Measurements from ENCODE around the gene AIMP2. TPM values are rescaled to one million over a fixed set of nuclear protein-coding genes. Genes with fewer than 3 reads are reported as not detected.
A peak's percentile ranks its signal among the peaks of the same experiment; 100 is the strongest.
"Not testable (repeated sequence)": the region's sequence is repeated elsewhere in the genome, so short reads cannot be mapped to it uniquely, and the experiment has no call there.

Gene AIMP2
- polyA plus RNA-seq, 1 donor (not counting 4 experiments of a cell fraction or from before 2014, with no cell fraction given), result 71.0 TPM

DNA sequence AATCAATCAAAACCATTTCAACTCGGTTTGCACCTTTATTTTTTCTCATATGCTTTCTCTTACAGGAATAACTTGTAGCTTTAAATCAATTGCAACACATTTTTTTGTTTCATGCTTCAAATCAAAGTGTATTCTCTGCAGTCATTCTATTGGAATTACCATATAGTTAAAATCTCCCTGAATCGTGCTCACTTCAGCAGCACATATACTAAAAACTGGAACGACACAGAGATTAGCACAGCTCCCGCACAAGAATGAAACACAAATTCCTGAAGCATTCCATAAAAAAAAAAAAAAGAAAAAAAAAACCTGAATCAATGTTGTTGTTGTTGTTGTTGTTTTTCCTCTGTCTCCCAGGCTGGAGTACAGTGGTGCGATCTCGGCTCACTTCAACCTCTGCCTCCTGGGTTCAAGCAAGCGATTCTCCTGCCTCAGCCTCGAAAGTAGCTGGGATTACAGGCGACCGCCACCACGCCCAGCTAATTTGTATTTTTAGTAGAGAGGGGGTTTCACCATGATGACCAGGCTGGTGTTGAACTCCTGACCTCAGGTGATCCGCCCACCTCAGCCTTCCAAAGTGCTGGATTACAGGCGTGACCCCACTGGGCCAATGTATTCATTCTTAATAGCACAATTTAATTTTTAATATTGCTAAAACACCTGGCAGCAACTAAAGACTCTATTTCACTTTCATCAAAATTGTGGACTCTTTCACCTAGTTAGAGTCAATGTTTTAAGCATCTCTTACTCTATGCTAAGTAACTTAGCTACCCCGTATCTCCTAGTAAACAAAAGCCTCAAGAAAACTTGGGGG, 48.5 kb downstream of the AIMP2 start:
- no peak for TF ChIP-seq EZH2 (IDR thresholded peaks at IDR 0.05; ENCODE audit: low read length)
- TF ChIP-seq, protein P1, sequence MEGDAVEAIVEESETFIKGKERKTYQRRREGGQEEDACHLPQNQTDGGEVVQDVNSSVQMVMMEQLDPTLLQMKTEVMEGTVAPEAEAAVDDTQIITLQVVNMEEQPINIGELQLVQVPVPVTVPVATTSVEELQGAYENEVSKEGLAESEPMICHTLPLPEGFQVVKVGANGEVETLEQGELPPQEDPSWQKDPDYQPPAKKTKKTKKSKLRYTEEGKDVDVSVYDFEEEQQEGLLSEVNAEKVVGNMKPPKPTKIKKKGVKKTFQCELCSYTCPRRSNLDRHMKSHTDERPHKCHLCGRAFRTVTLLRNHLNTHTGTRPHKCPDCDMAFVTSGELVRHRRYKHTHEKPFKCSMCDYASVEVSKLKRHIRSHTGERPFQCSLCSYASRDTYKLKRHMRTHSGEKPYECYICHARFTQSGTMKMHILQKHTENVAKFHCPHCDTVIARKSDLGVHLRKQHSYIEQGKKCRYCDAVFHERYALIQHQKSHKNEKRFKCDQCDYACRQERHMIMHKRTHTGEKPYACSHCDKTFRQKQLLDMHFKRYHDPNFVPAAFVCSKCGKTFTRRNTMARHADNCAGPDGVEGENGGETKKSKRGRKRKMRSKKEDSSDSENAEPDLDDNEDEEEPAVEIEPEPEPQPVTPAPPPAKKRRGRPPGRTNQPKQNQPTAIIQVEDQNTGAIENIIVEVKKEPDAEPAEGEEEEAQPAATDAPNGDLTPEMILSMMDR (optimal IDR thresholded peaks at IDR 0.05 in 1 of 3, IDR thresholded peaks at IDR 0.05 in 1 of 3, conservative IDR thresholded peaks at IDR 0.05 in 1 of 3; ENCODE audit: extremely low read depth in 1 of 3, insufficient read depth in 2 of 3, low read length in 3 of 3), result no peak
- H3K27ac ChIP-seq (ENCODE audit: control insufficient read depth, insufficient read depth, low read length), result no peak overlapping the region
- H3K4me1 ChIP-seq (ENCODE audit: control insufficient read depth, extremely low read depth, insufficient read depth, low read length), result peaks cover 8% of the 10 kb centered on the region
- DNase-seq (ENCODE audit: low read depth, low spot score) (no peak), FAIRE-seq (no peak)
- no peaks in the 10 kb centered on the region for H4K20me1 ChIP-seq (ENCODE audit: control insufficient read depth, extremely low read depth, insufficient read depth, low read length)
- H3K79me2 ChIP-seq (ENCODE audit: control insufficient read depth, insufficient read depth, low read length), result peaks cover 30% of the 10 kb centered on the region
- no peaks in the 10 kb centered on the region for H3K9me1 ChIP-seq (ENCODE audit: control insufficient read depth, extremely low read depth, insufficient read depth, low read length)
- no peak overlapping the region for H3K9ac ChIP-seq (ENCODE audit: control insufficient read depth, extremely low read depth, insufficient read depth, low read length)
- dilution Hi-C loops (cut with MboI; ENCODE audit: extremely low pct_ligation_motif_present, low sequenced_read_pairs), result no loop called here
- H3K4me3 ChIP-seq (ENCODE audit: control insufficient read depth in 2 of 3, extremely low read depth in 1 of 3, insufficient read depth in 2 of 3, low read depth in 1 of 3, low read length in 3 of 3), result peak overlapping the region; percentile 89 to 96 (median 95)
- no peak overlapping the region for H2AFZ ChIP-seq (ENCODE audit: control insufficient read depth, low read length)
- peak overlapping the region; percentile 94 for H3K4me2 ChIP-seq (ENCODE audit: control insufficient read depth, extremely low read depth, insufficient read depth, low read depth, low read length)
- H3K27me3 ChIP-seq (ENCODE audit: control insufficient read depth, extremely low read depth, insufficient read depth, low read length), result no peaks in the 10 kb centered on the region
- H3K36me3 ChIP-seq (ENCODE audit: control insufficient read depth in 2 of 2, extremely low read depth in 1 of 2, insufficient read depth in 2 of 2, low read length in 2 of 2), result peaks cover 0 to 6% of the 10 kb centered on the region in 2 experiments
- no peaks in the 10 kb centered on the region for H3K9me3 ChIP-seq (ENCODE audit: control insufficient read depth, low read depth, low read length)

DNA sequence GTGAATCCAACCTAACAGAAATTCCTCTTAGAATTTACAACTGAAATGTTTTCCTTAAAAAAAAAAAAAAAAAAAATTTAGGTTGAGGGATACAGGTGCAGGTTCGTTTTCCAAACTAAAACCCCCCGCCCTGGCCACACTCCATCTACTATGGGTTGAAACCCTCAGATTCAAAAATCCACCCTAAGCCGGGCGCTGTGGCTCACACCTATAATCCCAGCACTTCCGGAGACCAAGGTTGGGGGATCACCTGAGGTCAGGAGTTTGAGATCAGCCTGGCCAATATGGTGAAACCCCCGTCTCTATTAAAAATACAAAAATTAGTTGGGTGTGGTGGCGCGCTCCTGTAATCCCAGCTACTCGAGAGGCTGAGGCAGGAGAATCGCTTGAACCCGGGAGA, 50.9 kb downstream of the AIMP2 start:
- FAIRE-seq; H3K9ac ChIP-seq (ENCODE audit: control insufficient read depth, extremely low read depth, insufficient read depth, low read length); H3K27ac ChIP-seq (ENCODE audit: control insufficient read depth, insufficient read depth, low read length); H4K20me1 ChIP-seq (ENCODE audit: control insufficient read depth, extremely low read depth, insufficient read depth, low read length); H3K4me3 ChIP-seq (ENCODE audit: control insufficient read depth in 2 of 3, extremely low read depth in 1 of 3, insufficient read depth in 2 of 3, low read depth in 1 of 3, low read length in 3 of 3); H2AFZ ChIP-seq (ENCODE audit: control insufficient read depth, low read length); H3K4me2 ChIP-seq (ENCODE audit: control insufficient read depth, extremely low read depth, insufficient read depth, low read depth, low read length); DNase-seq (ENCODE audit: low read depth, low spot score); H3K4me1 ChIP-seq (ENCODE audit: control insufficient read depth, extremely low read depth, insufficient read depth, low read length); H3K36me3 ChIP-seq (ENCODE audit: control insufficient read depth in 2 of 2, extremely low read depth in 1 of 2, insufficient read depth in 2 of 2, low read length in 2 of 2); H3K27me3 ChIP-seq (ENCODE audit: control insufficient read depth, extremely low read depth, insufficient read depth, low read length); H3K9me3 ChIP-seq (ENCODE audit: control insufficient read depth, low read depth, low read length); dilution Hi-C loops (cut with MboI; ENCODE audit: extremely low pct_ligation_motif_present, low sequenced_read_pairs); H3K9me1 ChIP-seq (ENCODE audit: control insufficient read depth, extremely low read depth, insufficient read depth, low read length): not testable (repeated sequence)
- H3K79me2 ChIP-seq (ENCODE audit: control insufficient read depth, insufficient read depth, low read length), result peaks cover 28% of the 10 kb centered on the region
